Neural cell (in vitro differentiated cells): ENCODE results near the gene JMJD1C. TPM values are rescaled to one million over a fixed set of nuclear protein-coding genes. Genes with fewer than 3 reads are reported as not detected.

Source experiments
- H2AFZ ChIP-seq: fragments of 200-600, 300-800 bp; sonication (generic), shearing (Covaris generic); 2 replicates; pipeline ENCODE4 v1.6.0; 2014; ENCODE audit warnings: low read depth, mild to moderate bottlenecking, antibody characterized with exemption, low read length, moderate library complexity
- H3F3A ChIP-seq: fragments of 200-600 bp; shearing (Covaris generic); 2 replicates; pipeline ENCODE4 v1.6.1; 2016; ENCODE audit warnings: mild to moderate bottlenecking, moderate library complexity, mixed read lengths, antibody characterized with exemption, low read length; ENCODE audit not compliant: insufficient read depth, poor library complexity, severe bottlenecking
- H3K27ac ChIP-seq: fragments of 200-600, 300-800 bp; sonication (generic), shearing (Covaris generic); 2 replicates; pipeline ENCODE4 v1.5.1; 2014; ENCODE audit warnings: mild to moderate bottlenecking, low read length, moderate library complexity
- H3K27me3 ChIP-seq: fragments of 300-800, 200-600 bp; sonication (generic), shearing (Covaris generic); 2 replicates; pipeline ENCODE4 v1.6.0; 2014; ENCODE audit warnings: mild to moderate bottlenecking, low read depth, low read length, moderate library complexity; ENCODE audit not compliant: insufficient read depth
- H3K36me3 ChIP-seq: fragments of 300-800, 200-600 bp; sonication (generic), shearing (Covaris generic); 2 replicates; pipeline ENCODE4 v1.5.1; 2014; ENCODE audit warnings: mild to moderate bottlenecking, antibody characterized with exemption, low read length, moderate library complexity; ENCODE audit not compliant: insufficient read depth
- H3K4me2 ChIP-seq: fragments of 300-800, 200-600 bp; sonication (generic), shearing (Covaris generic); 2 replicates; pipeline ENCODE4 v1.6.0; 2014; ENCODE audit warnings: mild to moderate bottlenecking, low read length
- H3K4me3 ChIP-seq: fragments of 300-800, 200-600 bp; sonication (generic), shearing (Covaris generic); 2 replicates; pipeline ENCODE4 v1.5.1; 2014; ENCODE audit warnings: mild to moderate bottlenecking, low read length, moderate library complexity
- H3K79me2 ChIP-seq: fragments of 200-600 bp; shearing (Covaris generic); replicated peaks from 2 replicates; pipeline ENCODE4 v1.6.0; 2014; ENCODE audit warnings: mild to moderate bottlenecking, low read length, moderate library complexity; ENCODE audit not compliant: insufficient read depth
- H3K9ac ChIP-seq: fragments of 300-800, 200-600 bp; sonication (generic), shearing (Covaris generic); 2 replicates; pipeline ENCODE4 v1.6.1; 2016; ENCODE audit warnings: mild to moderate bottlenecking, low read length, mixed read lengths
- H3K9me2 ChIP-seq: fragments of 200-600 bp; shearing (Covaris generic); 2 replicates; pipeline ENCODE4 v1.6.1; 2016; ENCODE audit warnings: mild to moderate bottlenecking, low read length, mixed read lengths; ENCODE audit not compliant: insufficient read depth
- H3K9me3 ChIP-seq: fragments of 200-600, 300-800 bp; sonication (generic), shearing (Covaris generic); 2 replicates; pipeline ENCODE4 v1.6.1; 2016; ENCODE audit warnings: mild to moderate bottlenecking, mixed run types, low read length, moderate library complexity, mixed read lengths
- H4K20me1 ChIP-seq: fragments of 200-600 bp; shearing (Covaris generic); 2 replicates; pipeline ENCODE4 v1.6.1; 2016; ENCODE audit warnings: mild to moderate bottlenecking, mixed run types; ENCODE audit not compliant: insufficient read depth
- CTCF ChIP-seq: fragments of 450-650 bp; IDR thresholded peaks from 2 replicates; pipeline ENCODE4 v1.5.1; 2014; ENCODE audit warnings: antibody characterized with exemption, mild to moderate bottlenecking, moderate library complexity; ENCODE audit not compliant: poor library complexity, severe bottlenecking
- EP300 ChIP-seq: fragments of 450-650 bp; conservative IDR thresholded peaks from 2 replicates; pipeline ENCODE4 v1.6.1; 2014; ENCODE audit warnings: antibody characterized with exemption, mild to moderate bottlenecking, moderate library complexity; ENCODE audit not compliant: poor library complexity, severe bottlenecking
- EZH2 ChIP-seq: fragments of 200-600, 300-800 bp; shearing (Covaris generic), sonication (generic); IDR thresholded peaks from 2 replicates; pipeline ENCODE4 v1.6.1; 2014; ENCODE audit warnings: antibody characterized with exemption, low read length, borderline replicate concordance, mild to moderate bottlenecking; ENCODE audit not compliant: insufficient read depth, poor library complexity, severe bottlenecking
- MXI1 ChIP-seq: fragments of 450-650 bp; conservative IDR thresholded peaks from 2 replicates; pipeline ENCODE4 v1.6.1; 2014; ENCODE audit warnings: antibody characterized with exemption, mild to moderate bottlenecking; ENCODE audit not compliant: poor library complexity, severe bottlenecking
- POLR2AphosphoS5 ChIP-seq: IDR thresholded peaks from 2 replicates; pipeline ENCODE4 v1.6.1; 2012
- RAD21 ChIP-seq: fragments of 450-650 bp; conservative IDR thresholded peaks from 2 replicates; pipeline ENCODE4 v1.6.1; 2014; ENCODE audit warnings: antibody characterized with exemption, mild to moderate bottlenecking, moderate library complexity
- REST ChIP-seq: IDR thresholded peaks from 2 replicates; pipeline ENCODE4 v1.6.1; 2012; ENCODE audit warnings: borderline replicate concordance
- SMC3 ChIP-seq: fragments of 450-650 bp; conservative IDR thresholded peaks from 2 replicates; pipeline ENCODE4 v1.6.1; 2014; ENCODE audit warnings: antibody characterized with exemption, mild to moderate bottlenecking, moderate library complexity; ENCODE audit not compliant: poor library complexity
- TAF1 ChIP-seq: IDR thresholded peaks from 2 replicates; pipeline ENCODE4 v1.6.1; 2012; ENCODE audit warnings: low read depth
- polyA plus RNA-seq: library from polyadenylated mRNA; depleted of rRNA; stranded (reverse); fragments of >200 nt; gene quantifications from 2 replicates; pipeline ENCODE4 v1.2.3, GENCODE V29; 2014

JMJD1C gene
- polyA plus RNA-seq, 1 donor from 2014 or later: 108 TPM

GRCh38 chr10:63427013-63427412, 38.8 kb downstream of the JMJD1C start:
- H3K9ac ChIP-seq: no peak overlapping the region
- TF ChIP-seq POLR2AphosphoS5 (no peak), EZH2 (no peak), MXI1 (no peak), TAF1 (no peak), SMC3 (no peak), EP300 (no peak), CTCF (no peak), REST (no peak), RAD21 (no peak)
- no peaks in the 10 kb centered on the region for H3F3A ChIP-seq
- no peak overlapping the region for H3K4me2 ChIP-seq
- no peak overlapping the region for H3K27ac ChIP-seq
- peaks cover 2% of the 10 kb centered on the region for H4K20me1 ChIP-seq
- H2AFZ ChIP-seq: no peak overlapping the region
- H3K9me3 ChIP-seq: no peaks in the 10 kb centered on the region
- no peaks in the 10 kb centered on the region for H3K27me3 ChIP-seq
- peaks cover 59% of the 10 kb centered on the region for H3K79me2 ChIP-seq
- no peaks in the 10 kb centered on the region for H3K9me2 ChIP-seq
- no peaks in the 10 kb centered on the region for H3K36me3 ChIP-seq
- no peak overlapping the region for H3K4me3 ChIP-seq

- no peaks in the 10 kb centered on the region for H3K9me2 ChIP-seq
- H3K9me3 ChIP-seq: no peaks in the 10 kb centered on the region
- no peaks in the 10 kb centered on the region for H3F3A ChIP-seq
- no peak overlapping the region for H3K4me3 ChIP-seq
- no peak overlapping the region for H3K4me2 ChIP-seq
- H3K27ac ChIP-seq: no peak overlapping the region
- TF ChIP-seq CTCF (no peak), EP300 (no peak), MXI1 (no peak), REST (no peak), SMC3 (no peak), RAD21 (no peak), TAF1 (no peak), EZH2 (no peak), POLR2AphosphoS5 (no peak)
- H2AFZ ChIP-seq: no peak overlapping the region
- H3K27me3 ChIP-seq: no peaks in the 10 kb centered on the region
- no peaks in the 10 kb centered on the region for H3K36me3 ChIP-seq
- peaks cover 49% of the 10 kb centered on the region for H3K79me2 ChIP-seq
- H3K9ac ChIP-seq: no peak overlapping the region
- peaks cover 2% of the 10 kb centered on the region for H4K20me1 ChIP-seq
Measured at GRCh38 chr10:63425512-63425911, 40.3 kb downstream of the JMJD1C start.
